SK-N-MC (cell line): ENCODE data around the gene CHSY1.

Experiments
- EZH2 ChIP-seq: fragments of 200-600 bp; sonication (generic); IDR thresholded peaks from one replicate; pipeline ENCODE4 v1.6.1; 2017; ENCODE audit warnings: antibody characterized with exemption
- FOXP2 ChIP-seq: optimal IDR thresholded peaks from 2 replicates; pipeline ENCODE3; 2011; ENCODE audit warnings: mild to moderate bottlenecking, moderate library complexity; ENCODE audit not compliant: insufficient read depth; ENCODE audit errors: extremely low read length, control extremely low read depth
- POLR2AphosphoS5 ChIP-seq: IDR thresholded peaks from 2 replicates; pipeline ENCODE4 v1.6.1; 2012; ENCODE audit warnings: mild to moderate bottlenecking, low read depth, low read length, borderline replicate concordance

- TF ChIP-seq POLR2AphosphoS5 (no peak), EZH2 (no peak), FOXP2 (no peak)
Measured at GRCh38 chr15:101146118-101146702, 105.6 kb downstream of the CHSY1 start.
